Neuronal stem cell (in vitro differentiated cells): ENCODE data around the gene CD34.

Experiments
- DNase-seq: peaks from one replicate; pipeline ENCODE4 v3.0.0-alpha.2; 2013; ENCODE audit warnings: low spot score
- H2AFZ ChIP-seq: one replicate; pipeline ENCODE4 v1.6.1; 2013; ENCODE audit warnings: mild to moderate bottlenecking, low read length, inconsistent platforms
- H2AK5ac ChIP-seq: 2 replicates; pipeline ENCODE4 v1.6.1; 2013; ENCODE audit warnings: low read depth, mild to moderate bottlenecking, inconsistent platforms, low read length, moderate library complexity, mixed read lengths
- H2BK120ac ChIP-seq: 2 replicates; pipeline ENCODE4 v1.6.1; 2013; ENCODE audit warnings: low read depth, mild to moderate bottlenecking, inconsistent platforms, low read length, moderate library complexity, mixed read lengths
- H2BK12ac ChIP-seq: one replicate; pipeline ENCODE4 v1.6.1; 2013; ENCODE audit warnings: low read length, inconsistent platforms
- H2BK15ac ChIP-seq: 2 replicates; pipeline ENCODE4 v1.6.1; 2013; ENCODE audit warnings: mild to moderate bottlenecking, low read length, inconsistent platforms, mixed read lengths
- H2BK5ac ChIP-seq: one replicate; pipeline ENCODE4 v1.6.1; 2013; ENCODE audit warnings: inconsistent platforms, mild to moderate bottlenecking, low read length, moderate library complexity
- H3K14ac ChIP-seq: one replicate; pipeline ENCODE4 v1.6.1; 2013; ENCODE audit warnings: low read length, inconsistent platforms
- H3K18ac ChIP-seq: 2 replicates; pipeline ENCODE4 v1.6.1; 2013; ENCODE audit warnings: low read length, inconsistent platforms
- H3K23ac ChIP-seq: 2 replicates; pipeline ENCODE4 v1.6.1; 2013; ENCODE audit warnings: low read depth, mild to moderate bottlenecking, mixed read lengths, low read length, inconsistent platforms; ENCODE audit not compliant: poor library complexity
- H3K27ac ChIP-seq: replicated peaks from 3 replicates; pipeline ENCODE4 v1.5.1; 2013; ENCODE audit warnings: low read length, inconsistent platforms
- H3K27me3 ChIP-seq, 3 experiments: 2 replicates each; pipeline ENCODE4 v1.6.1; 2013; ENCODE audit warnings: low read length in 3 of 3, mild to moderate bottlenecking in 2 of 3, inconsistent platforms in 1 of 3, low read depth in 1 of 3, mixed read lengths in 1 of 3, moderate library complexity in 1 of 3; ENCODE audit not compliant: control insufficient read depth in 3 of 3, insufficient read depth in 3 of 3
- H3K36me3 ChIP-seq, 2 donors: replicated peaks in 1 of 2; 2 replicates each; pipeline ENCODE4 v1.6.1; 2013; ENCODE audit warnings: low read length in 2 of 2; ENCODE audit not compliant: control insufficient read depth in 2 of 2, insufficient read depth in 2 of 2
- H3K4ac ChIP-seq: 2 replicates; pipeline ENCODE4 v1.6.1; 2013; ENCODE audit warnings: inconsistent platforms, mild to moderate bottlenecking, low read length, moderate library complexity
- H3K4me1 ChIP-seq, 2 donors: 1 replicate in 1 of 2; 2 replicates in 1 of 2; pipeline ENCODE4 v1.6.1; 2013; ENCODE audit warnings: low read length in 2 of 2, low read depth in 1 of 2; ENCODE audit not compliant: control insufficient read depth in 2 of 2, insufficient read depth in 1 of 2
- H3K4me2 ChIP-seq: one replicate; pipeline ENCODE4 v1.6.1; 2013; ENCODE audit warnings: mild to moderate bottlenecking, low read length, inconsistent platforms; ENCODE audit not compliant: insufficient read depth, poor library complexity, severe bottlenecking
- H3K4me3 ChIP-seq, 2 donors: 2 replicates each; pipeline ENCODE4 v1.5.1; 2013; ENCODE audit warnings: low read length in 2 of 2, mild to moderate bottlenecking in 2 of 2, inconsistent platforms in 1 of 2, moderate library complexity in 1 of 2
- H3K79me1 ChIP-seq: one replicate; pipeline ENCODE4 v1.6.1; 2013; ENCODE audit warnings: low read depth, mild to moderate bottlenecking, inconsistent platforms, low read length, moderate library complexity
- H3K9ac ChIP-seq: one replicate; pipeline ENCODE4 v1.6.1; 2013; ENCODE audit warnings: mild to moderate bottlenecking, low read depth, low read length, inconsistent platforms; ENCODE audit not compliant: poor library complexity
- H3K9me3 ChIP-seq, 2 donors: replicated peaks in 1 of 2; 2 replicates each; pipeline versions ENCODE3 to v1.6.1; 2013; ENCODE audit warnings: low read length in 2 of 2, mild to moderate bottlenecking in 2 of 2, inconsistent platforms in 1 of 2, low read depth in 1 of 2, mixed read lengths in 1 of 2, moderate library complexity in 1 of 2; ENCODE audit not compliant: control insufficient read depth in 2 of 2, insufficient read depth in 1 of 2
- H4K8ac ChIP-seq: one replicate; pipeline ENCODE4 v1.6.1; 2013; ENCODE audit warnings: low read depth, mild to moderate bottlenecking, inconsistent platforms, low read length, moderate library complexity
- H4K91ac ChIP-seq: one replicate; pipeline ENCODE4 v1.6.1; 2013; ENCODE audit warnings: low read length, low read depth, mild to moderate bottlenecking, inconsistent platforms; ENCODE audit not compliant: poor library complexity
- WGBS, 2 donors: extraction: QIAGEN DNeasy Blood & Tissue Kit; methylation state at CpG; one replicate each; pipeline ENCODE4 v1.1.7; 2013; ENCODE audit warnings: missing lambda C conversion rate in 2 of 2, mixed read lengths in 1 of 2; ENCODE audit not compliant: insufficient read length in 2 of 2, insufficient replicate concordance in 1 of 2; ENCODE audit errors: extremely low coverage in 2 of 2; 5-methylcytosine and 5-hydroxymethylcytosine counted together

The CD34 gene

GRCh38 chr1:207886227-207886626 lies 24.7 kb downstream of the CD34 start:
- WGBS, 2 donors, result no CpG with 5 or more reads among the region's 1 CpG
- Histone ChIP-seq H4K91ac (no peak overlapping the region), H2BK120ac (no peak overlapping the region), H2AK5ac (no peak overlapping the region), H3K14ac (no peak overlapping the region), H3K79me1 (no peaks in the 10 kb centered on the region), H3K4me1 (peaks cover 0 to 3% of the 10 kb centered on the region in 2 donors), H3K27ac (no peak overlapping the region), H3K4me2 (no peak overlapping the region), H3K9ac (no peak overlapping the region), H3K27me3 (peaks cover 0 to 8% (median 0%) of the 10 kb centered on the region in 3 experiments), H3K18ac (no peak overlapping the region), H2BK15ac (no peak overlapping the region), H3K4ac (no peak overlapping the region), H3K23ac (no peak overlapping the region), H2BK5ac (no peak overlapping the region), H3K9me3 (no peaks in the 10 kb centered on the region), H2AFZ (no peak overlapping the region), H4K8ac (no peak overlapping the region), H3K4me3 (no peak overlapping the region), H3K36me3 (no peaks in the 10 kb centered on the region), H2BK12ac (no peak overlapping the region)
- DNase-seq, result no peak

GRCh38 chr1:207885129-207886032 lies 25.5 kb downstream of the CD34 start:
- Histone ChIP-seq H2AFZ (peak overlapping the region; percentile 72), H3K9ac (no peak overlapping the region), H3K36me3 (no peaks in the 10 kb centered on the region), H2BK15ac (no peak overlapping the region), H4K8ac (no peak overlapping the region), H3K4ac (no peak overlapping the region), H2AK5ac (no peak overlapping the region), H3K9me3 (no peaks in the 10 kb centered on the region), H3K4me2 (no peak overlapping the region), H3K27ac (no peak overlapping the region), H3K23ac (no peak overlapping the region), H3K4me3 (no peak overlapping the region), H3K14ac (no peak overlapping the region), H3K27me3 (peaks cover 0 to 3% (median 0%) of the 10 kb centered on the region in 3 experiments), H2BK12ac (no peak overlapping the region), H3K79me1 (no peaks in the 10 kb centered on the region), H2BK120ac (no peak overlapping the region), H4K91ac (no peak overlapping the region), H2BK5ac (no peak overlapping the region), H3K18ac (no peak overlapping the region), H3K4me1 (peaks cover 0 to 3% of the 10 kb centered on the region in 2 donors)
- peak; percentile 81 for DNase-seq
- no CpG with 5 or more reads among the region's 9 CpGs for WGBS, 2 donors

DNA sequence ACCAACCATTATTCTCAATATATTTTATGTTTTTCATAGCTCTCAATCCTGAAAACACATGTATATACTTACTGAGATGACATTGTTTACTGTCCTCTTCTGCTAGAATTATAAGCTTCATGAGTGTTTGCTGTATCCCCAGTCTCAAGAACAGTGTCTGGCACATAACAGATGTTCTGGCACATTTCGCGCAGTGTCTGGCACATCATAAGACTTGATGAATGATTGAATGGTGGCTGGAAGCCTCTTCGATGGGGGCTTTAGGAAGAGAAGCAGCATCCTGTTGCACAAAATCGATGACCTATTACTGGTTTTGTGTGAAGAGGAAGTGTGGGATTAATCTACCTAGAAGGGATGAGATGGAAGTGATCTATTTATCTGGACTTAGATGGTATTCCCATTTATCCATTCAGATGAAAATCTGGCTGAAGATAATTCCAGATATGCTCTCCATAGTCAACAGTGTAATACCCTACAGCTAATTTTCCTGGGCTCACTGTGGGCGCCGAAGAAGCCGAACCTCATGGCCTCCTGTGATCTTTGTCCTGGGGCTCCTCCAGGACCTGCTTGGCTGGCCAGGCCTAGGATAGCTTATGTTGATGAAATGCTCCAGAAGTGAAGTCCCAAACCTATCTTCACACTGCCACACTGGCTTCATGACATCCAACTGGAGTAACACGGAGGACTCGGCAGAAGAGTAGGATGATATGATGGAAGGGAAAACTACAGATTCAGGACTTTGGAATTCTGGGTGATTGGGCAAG lies 26.5 kb downstream of the CD34 start:
- no peaks in the 10 kb centered on the region for H3K9me3 ChIP-seq

More for the DNA sequence above, 26.5 kb downstream of the CD34 start:
- Histone ChIP-seq H3K36me3 (no peaks in the 10 kb centered on the region), H3K4me1 (peaks cover 0 to 3% of the 10 kb centered on the region in 2 donors), H4K8ac (no peak overlapping the region), H3K79me1 (no peaks in the 10 kb centered on the region), H2AK5ac (no peak overlapping the region), H2BK15ac (no peak overlapping the region), H2BK12ac (no peak overlapping the region), H2BK120ac (no peak overlapping the region), H3K4me3 (no peak overlapping the region), H3K4ac (no peak overlapping the region), H3K4me2 (no peak overlapping the region), H3K9ac (no peak overlapping the region), H4K91ac (no peak overlapping the region), H3K27ac (no peak overlapping the region), H3K18ac (no peak overlapping the region), H3K27me3 (peaks cover 0 to 3% (median 0%) of the 10 kb centered on the region in 3 experiments), H2AFZ (peak overlapping the region; percentile 72), H2BK5ac (no peak overlapping the region), H3K14ac (no peak overlapping the region), H3K23ac (no peak overlapping the region)
- no peak for DNase-seq
- no CpG with 5 or more reads among the region's 9 CpGs for WGBS, 2 donors
